ENCODE results near the gene SUN1.
A peak's percentile ranks its signal among the peaks of the same experiment; 100 is the strongest.

Gene SUN1

DNA sequence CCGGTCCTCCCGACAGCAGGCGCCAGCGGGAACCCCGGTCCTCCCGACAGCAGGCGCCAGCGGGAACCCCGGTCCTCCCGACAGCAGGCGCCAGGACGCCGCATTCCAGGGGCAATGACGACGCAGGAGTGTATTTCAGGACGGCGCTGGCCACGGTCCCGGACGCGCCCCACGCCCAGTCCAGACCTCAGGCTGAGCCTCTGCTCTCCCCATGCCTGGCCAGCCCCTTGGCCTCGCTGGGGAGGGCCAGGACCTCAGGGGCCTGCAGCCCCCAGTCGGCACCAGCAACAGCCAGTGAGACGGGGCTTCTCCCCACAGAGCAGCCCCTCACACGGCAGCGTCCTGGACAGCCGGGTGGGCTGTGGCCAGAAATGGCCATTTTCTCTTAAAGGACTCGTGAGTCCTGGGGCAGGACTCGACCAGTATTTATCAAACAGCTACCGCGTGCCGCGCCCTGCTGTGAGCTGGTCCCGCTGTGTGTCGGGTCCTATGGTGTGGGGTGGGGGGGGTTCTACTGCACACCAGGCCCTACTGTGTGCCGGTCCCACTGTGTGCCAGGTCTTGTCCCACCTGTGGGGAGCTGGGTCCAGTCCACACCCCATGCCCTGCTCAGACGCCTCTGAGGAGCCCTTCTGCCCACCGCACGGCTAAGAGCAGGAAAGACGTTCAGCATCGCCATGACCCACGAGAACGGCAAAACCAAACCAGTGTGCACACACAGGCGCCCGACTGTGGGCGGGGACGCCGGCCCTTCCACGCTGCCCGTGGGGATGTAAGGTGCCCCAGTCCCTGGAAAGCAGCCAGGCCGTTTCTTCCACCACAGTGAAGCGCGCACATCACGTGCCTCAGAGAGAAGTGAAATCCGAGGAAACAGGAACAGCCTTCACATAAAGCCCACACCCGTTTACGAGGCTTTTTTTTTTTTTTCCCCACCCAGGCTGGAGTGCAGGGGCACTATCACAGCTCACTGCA is 77.4 kb downstream of the SUN1 start:
- DNase-seq, result no peak

DNA sequence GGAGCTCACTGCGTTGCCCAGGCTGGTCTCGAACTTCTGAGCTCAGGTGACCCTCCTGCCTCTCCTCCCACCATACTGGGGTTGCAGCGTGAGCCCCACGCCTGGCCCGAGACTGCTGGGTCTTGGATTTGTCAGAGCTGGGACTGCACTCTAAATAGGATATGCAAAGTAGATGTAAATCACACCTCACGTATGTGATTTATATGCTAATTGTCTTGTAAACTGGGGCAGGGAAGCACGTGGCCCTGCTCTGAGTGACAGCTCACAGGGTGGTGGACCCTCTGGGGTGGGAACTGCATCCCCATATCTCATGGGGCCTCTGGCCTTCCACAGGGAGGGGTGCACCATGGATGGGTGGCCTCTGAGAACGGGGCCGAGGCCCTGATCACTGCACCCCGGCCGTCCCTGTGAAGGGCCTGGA is 78.2 kb downstream of the SUN1 start:
- no peak for DNase-seq

GRCh38 chr7:910931-911431 is 78.7 kb downstream of the SUN1 start:
- no peak for DNase-seq

GRCh38 chr7:911791-912480 is 79.7 kb downstream of the SUN1 start:
- DNase-seq, result no peak

DNA sequence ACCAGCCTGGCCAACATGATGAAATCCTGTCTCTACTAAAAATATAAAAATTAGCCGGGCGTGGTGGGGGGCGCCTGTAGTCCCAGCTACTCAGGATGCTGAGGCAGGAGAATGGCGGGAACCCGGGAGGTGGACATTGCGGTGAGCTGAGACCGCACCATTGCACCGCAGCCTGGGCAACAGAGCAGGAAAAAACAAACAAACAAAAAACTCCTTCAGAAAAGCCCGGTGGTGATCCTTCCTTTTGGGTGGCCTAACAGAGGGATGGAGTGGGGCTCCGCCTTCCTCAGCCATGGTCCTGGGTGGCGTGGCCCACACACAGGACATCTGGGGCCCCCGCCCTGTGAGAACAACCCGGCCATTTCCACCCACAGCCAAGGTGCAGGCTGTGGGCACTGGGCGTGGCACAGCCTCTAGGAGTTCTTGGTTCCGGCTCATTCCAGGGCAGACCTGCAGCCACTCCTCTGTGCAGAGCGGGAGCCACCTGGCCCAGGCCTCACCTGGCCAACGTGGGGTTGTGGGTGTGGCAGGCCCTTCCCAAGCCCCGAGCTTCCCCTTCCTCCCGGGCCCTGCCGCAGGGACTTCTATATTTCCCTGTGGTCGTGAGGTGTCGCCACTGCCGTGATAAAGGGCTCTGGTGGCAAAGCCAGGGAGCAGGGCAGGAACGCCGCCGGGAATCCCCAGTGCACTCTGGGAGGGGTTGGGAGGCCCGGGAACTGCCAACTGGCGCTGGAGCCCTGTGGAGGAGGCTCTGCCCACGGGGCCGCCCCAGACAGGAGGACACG is 81.7 kb downstream of the SUN1 start:
- DNase-seq, result no peak

GRCh38 chr7:914521-915194 is 82.4 kb downstream of the SUN1 start:
- DNase-seq, result no peak

DNA sequence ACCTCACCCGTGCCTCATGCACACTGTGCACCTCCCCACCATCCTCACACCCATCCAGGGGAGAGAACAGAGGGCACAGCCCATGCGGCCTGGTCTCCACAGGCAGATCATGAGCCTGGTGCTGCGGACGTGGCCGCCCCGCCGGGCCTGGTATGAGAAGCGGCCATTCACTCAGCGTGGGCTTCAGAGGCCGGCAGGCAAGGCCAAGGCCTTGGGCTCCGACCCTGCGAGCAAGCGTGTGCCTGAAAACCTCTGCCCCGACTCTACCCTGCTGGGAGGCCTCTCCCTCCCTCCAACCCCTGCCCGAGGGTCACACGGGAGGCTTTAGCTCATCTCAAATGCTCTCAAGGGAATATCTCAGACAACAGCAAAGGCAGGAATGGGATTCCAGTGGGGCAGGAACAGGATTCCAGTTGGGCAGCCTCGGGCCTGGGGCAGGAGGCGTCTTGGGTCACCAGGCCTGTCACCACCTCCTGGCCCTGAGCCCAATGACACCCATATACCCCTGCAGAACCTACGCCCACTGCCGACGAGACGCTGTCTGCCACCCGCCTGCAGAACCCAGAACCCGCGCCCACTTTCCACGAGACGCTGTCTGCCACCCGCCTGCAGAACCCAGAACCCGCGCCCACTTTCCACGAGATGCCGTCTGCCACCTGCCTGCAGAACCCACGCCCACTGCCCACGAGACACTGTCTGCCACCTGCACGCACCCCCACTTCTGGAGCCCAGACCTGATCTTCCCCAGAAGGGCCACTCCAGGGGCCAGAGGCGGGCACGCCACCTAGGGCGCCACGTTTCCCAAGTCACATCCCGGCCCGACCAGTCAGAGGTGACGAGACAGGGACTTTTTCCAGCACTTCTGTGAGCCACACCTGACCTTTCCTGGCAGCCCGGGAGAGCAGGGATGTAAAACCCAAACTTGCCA is 83.3 kb downstream of the SUN1 start:
- no peak for DNase-seq

- DNase-seq, result peak; percentile 27
These were observed 84.1 kb downstream of the SUN1 start for GRCh38 chr7:916291-916941.

GRCh38 chr7:917255-918117 is 85.2 kb downstream of the SUN1 start:
- no peak for DNase-seq

DNA sequence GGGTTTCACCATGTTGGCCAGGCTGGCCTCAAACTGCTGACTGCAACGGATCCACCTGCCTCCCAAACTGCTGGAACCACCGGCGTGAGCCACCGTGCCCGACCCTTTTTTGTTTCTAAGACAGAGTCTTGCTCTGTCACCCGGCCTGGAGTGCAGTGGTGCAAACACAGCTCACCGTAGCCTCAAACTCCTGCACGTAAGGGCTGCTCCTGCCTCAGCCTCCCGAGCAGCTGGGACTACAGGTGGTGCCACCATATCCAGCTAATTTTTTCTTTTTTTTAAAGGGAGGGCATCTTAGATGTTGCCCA is 85.8 kb downstream of the SUN1 start:
- no peak for DNase-seq

DNA sequence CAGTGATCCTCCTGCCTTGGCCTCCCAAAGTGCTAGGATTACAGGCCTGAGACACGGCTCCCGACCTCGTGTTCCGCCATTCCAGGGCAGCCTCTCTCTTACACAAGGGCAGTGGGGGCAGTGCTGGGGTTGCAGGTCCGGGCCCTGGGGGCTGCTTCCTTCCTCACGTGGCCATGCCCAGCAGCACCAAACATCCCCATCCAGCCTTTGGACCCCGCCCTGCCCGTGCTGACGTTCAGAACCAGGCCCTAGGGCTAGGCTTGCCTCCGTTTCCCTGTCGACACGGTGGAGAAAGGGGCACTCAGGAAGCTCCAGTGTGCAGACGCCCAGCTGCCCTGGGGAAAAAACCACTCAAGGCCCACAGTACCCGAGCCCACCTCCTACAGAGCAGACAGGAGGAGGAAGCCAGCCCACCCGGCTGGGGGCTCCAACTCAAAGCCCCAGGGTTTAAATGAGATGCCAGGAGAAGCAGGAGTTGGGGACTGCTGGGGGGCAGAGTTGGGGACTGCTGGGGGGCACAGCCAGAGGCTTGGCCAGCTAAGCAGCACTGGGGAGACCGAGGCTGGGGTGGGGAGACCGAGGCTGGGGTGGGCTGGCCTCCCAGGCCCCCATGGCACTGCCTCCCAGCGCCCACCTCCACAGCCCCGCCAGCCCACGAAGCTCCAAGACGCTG is 86.3 kb downstream of the SUN1 start:
- DNase-seq, result no peak

GRCh38 chr7:919114-919442 is 86.8 kb downstream of the SUN1 start:
- no peak for DNase-seq

DNA sequence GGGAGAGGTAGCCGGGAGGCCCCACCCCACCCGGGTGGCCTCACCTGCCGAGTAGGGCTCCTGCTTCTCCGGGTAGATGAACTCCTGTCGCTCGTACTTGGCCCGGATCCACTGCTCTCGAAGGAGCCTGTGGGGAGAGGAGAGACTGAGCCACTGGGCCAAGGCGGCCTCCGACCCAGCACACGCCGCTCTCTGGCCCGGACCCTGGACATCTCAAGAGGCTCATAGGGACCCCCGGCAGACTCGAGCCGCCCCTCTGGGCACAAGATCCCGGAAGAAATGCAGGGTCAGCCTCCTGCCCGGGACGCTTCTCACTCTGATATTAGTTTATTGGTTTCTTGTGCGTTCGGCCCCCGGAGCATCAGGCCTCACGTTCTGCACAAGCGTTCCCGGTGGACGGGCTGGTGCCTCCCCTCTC is 87.7 kb downstream of the SUN1 start:
- DNase-seq, result no peak

- no peak for DNase-seq
These were observed 88.2 kb downstream of the SUN1 start for GRCh38 chr7:920351-921070.

DNA sequence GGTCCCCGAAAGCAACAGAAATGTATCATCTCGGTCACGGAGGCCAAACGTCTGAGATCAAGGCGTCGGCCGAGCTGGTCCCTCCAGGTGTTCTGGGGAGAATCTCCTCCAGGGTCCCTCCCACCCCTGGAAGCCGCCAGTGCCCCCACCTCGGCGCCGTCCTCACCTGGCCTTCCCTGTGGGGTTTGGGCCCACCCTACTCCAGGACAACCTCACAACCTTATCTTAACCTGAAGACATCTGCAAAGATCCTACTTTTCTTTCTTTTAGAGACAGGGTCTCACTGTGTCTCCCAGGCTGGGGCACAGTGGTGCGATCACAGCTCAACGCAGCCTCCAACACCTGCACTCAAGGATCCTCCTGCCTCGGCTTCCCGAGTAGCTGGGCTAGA is 88.8 kb downstream of the SUN1 start:
- no peak for DNase-seq

DNA sequence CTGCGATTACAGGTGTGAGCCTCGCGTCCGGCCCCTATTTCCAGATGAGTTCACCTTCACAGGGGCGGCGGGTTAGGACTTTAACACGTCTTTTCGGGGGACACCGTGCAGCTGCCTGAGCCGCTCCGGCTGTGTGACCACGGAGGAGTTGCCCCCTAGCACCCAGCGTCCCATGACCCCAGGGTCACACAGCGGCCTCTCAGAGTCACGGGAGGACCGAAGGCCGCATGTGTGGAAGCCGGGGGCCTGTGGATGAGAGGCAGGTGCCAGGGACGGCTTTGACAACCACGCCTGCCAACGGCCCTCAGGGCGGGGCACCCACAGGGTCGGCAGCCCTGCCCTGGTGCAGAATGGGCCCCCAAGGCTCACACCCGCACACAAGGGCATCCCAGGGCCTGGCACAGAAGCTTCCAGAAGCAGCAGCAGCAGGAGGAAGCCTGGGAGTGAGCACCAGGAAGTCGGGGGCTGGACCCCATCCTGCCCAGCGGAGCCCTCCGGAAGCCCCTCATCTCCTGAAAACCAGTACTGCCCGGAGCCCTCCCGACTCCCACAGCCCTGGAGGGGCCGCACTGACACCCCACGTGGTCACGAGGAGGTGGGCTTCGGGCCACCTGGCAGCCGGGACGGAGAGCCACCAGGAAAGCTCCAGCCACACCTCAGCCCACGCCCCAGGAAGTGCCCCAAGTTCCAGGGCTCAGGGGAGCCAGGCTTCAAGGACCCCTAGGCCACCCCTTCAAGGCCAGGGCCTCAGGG is 89.5 kb downstream of the SUN1 start:
- DNase-seq, result no peak

GRCh38 chr7:922334-923107 is 90.2 kb downstream of the SUN1 start:
- DNase-seq, result no peak

Measured in DMS 273 treated with DMSO at 0.1 percent for 48 hours (cell line).